ENCODE data around the gene TAS2R41. TPM values are rescaled to one million over a fixed set of nuclear protein-coding genes. Genes with fewer than 3 reads are reported as not detected.

Gene TAS2R41
- total RNA-seq, 1 experiment from 2014 or later, result not detected

- intact Hi-C loops (cut with micrococcal nuclease), result no loop called here
- POLR2A ChIA-PET (ENCODE audit: unreplicated experiment), result no interaction called here
- Histone ChIP-seq H3K9ac (ENCODE audit: low read length) (no peak overlapping the region), H2AFZ (ENCODE audit: low read length) (no peak overlapping the region), H3F3A (ENCODE audit: low read length, unreplicated experiment) (no peaks in the 10 kb centered on the region), H3K4me2 (ENCODE audit: low read length) (no peak overlapping the region), H3K27ac (ENCODE audit: low read length) (no peak overlapping the region), H3K4me1 (ENCODE audit: insufficient read depth, low read length) (peaks cover 3% of the 10 kb centered on the region; the same call in 1 of the 2 replicates), H3K27me3 (ENCODE audit: low read length) (no peaks in the 10 kb centered on the region), H3K36me3 (ENCODE audit: low read depth, low read length) (no peaks in the 10 kb centered on the region), H3K9me2 (replicated peaks; ENCODE audit: low read length) (no peaks in the 10 kb centered on the region), H3K9me3 (ENCODE audit: low read length) (no peaks in the 10 kb centered on the region), H4K20me1 (ENCODE audit: low read length) (no peaks in the 10 kb centered on the region), H3K4me3 (ENCODE audit: low read length) (no peak overlapping the region), H3K79me2 (ENCODE audit: low read length) (no peaks in the 10 kb centered on the region)
- no TSS peak for BruUV-seq (replicated peaks)
- no peak for DNase-seq
- CTCF ChIA-PET, result no interaction called here
- TF ChIP-seq EZH2 (IDR thresholded peaks at IDR 0.05; ENCODE audit: low read length, unreplicated experiment) (no peak), EZH2phosphoT487 (IDR thresholded peaks at IDR 0.05; ENCODE audit: borderline replicate concordance, low read length) (no peak)
- TF ChIP-seq, protein P1, sequence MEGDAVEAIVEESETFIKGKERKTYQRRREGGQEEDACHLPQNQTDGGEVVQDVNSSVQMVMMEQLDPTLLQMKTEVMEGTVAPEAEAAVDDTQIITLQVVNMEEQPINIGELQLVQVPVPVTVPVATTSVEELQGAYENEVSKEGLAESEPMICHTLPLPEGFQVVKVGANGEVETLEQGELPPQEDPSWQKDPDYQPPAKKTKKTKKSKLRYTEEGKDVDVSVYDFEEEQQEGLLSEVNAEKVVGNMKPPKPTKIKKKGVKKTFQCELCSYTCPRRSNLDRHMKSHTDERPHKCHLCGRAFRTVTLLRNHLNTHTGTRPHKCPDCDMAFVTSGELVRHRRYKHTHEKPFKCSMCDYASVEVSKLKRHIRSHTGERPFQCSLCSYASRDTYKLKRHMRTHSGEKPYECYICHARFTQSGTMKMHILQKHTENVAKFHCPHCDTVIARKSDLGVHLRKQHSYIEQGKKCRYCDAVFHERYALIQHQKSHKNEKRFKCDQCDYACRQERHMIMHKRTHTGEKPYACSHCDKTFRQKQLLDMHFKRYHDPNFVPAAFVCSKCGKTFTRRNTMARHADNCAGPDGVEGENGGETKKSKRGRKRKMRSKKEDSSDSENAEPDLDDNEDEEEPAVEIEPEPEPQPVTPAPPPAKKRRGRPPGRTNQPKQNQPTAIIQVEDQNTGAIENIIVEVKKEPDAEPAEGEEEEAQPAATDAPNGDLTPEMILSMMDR (conservative IDR thresholded peaks at IDR 0.05; ENCODE audit: low read depth, low read length), result no peak
- no peak for ATAC-seq
Observed at GRCh38 chr7:143511593-143512047, 33.9 kb downstream of the TAS2R41 start.

DNA sequence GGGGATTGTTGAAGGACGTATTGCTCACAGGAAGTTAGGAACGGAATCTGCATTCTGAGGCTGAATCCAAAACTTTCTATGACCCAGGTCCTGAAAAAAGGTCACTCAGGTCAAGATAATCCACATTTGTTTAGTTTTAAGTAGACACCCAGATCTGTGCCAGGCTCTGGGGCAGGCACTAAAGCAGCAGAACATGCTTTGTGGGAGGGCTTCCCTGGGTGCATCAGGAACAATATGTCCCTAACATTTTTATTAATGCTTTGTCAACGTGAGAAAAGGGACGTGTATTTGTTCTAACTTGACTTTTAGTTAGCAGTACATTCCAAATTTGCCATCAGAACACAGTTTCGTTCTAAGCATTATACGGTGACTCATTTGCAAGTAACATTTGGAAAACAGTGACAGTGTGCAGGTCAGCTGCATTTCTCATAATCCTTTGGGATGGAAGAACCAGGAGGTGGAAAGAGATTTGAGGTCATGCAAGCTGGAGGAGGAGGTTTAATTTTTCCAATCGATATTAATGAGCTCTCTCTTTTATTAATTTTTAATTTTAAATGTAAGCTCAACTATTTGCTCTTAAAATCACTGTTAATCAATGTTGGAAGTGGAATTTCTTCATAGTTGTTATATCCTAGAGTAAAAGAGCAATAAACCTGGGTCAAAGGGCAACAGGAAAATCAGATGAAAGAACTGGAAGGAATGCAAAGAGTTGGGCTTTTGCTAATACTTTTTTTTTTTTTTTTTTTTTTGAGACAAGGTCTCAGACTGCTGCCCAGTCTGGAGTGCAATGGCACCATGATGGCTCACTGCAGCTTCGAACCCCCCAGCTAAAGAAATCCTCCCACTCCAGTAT lies 35.0 kb downstream of the TAS2R41 start:
- ChIA-PET CTCF (no interaction called here), POLR2A (ENCODE audit: unreplicated experiment) (no interaction called here)
- no TSS peak for BruUV-seq (replicated peaks)
- H3K4me3 ChIP-seq (ENCODE audit: low read length), result no peak overlapping the region
- no peaks in the 10 kb centered on the region for H3F3A ChIP-seq (ENCODE audit: low read length, unreplicated experiment)
- TF ChIP-seq EZH2 (IDR thresholded peaks at IDR 0.05; ENCODE audit: low read length, unreplicated experiment), result no peak
- no peaks in the 10 kb centered on the region for H3K27me3 ChIP-seq (ENCODE audit: low read length)
- no peak overlapping the region for H3K9ac ChIP-seq (ENCODE audit: low read length)
- H3K9me2 ChIP-seq (replicated peaks; ENCODE audit: low read length), result no peaks in the 10 kb centered on the region
- no peaks in the 10 kb centered on the region for H3K79me2 ChIP-seq (ENCODE audit: low read length)
- H2AFZ ChIP-seq (ENCODE audit: low read length), result no peak overlapping the region
- intact Hi-C loops (cut with micrococcal nuclease), result no loop called here
- H3K27ac ChIP-seq (ENCODE audit: low read length), result no peak overlapping the region
- no peaks in the 10 kb centered on the region for H4K20me1 ChIP-seq (ENCODE audit: low read length)
- H3K9me3 ChIP-seq (ENCODE audit: low read length), result no peaks in the 10 kb centered on the region
- DNase-seq, result no peak
- H3K4me1 ChIP-seq (ENCODE audit: insufficient read depth, low read length), result peaks cover 3% of the 10 kb centered on the region; the same call in 1 of the 2 replicates
- peak; percentile 73 for ATAC-seq
- H3K36me3 ChIP-seq (ENCODE audit: low read depth, low read length), result no peaks in the 10 kb centered on the region
- no peak overlapping the region for H3K4me2 ChIP-seq (ENCODE audit: low read length)

DNA sequence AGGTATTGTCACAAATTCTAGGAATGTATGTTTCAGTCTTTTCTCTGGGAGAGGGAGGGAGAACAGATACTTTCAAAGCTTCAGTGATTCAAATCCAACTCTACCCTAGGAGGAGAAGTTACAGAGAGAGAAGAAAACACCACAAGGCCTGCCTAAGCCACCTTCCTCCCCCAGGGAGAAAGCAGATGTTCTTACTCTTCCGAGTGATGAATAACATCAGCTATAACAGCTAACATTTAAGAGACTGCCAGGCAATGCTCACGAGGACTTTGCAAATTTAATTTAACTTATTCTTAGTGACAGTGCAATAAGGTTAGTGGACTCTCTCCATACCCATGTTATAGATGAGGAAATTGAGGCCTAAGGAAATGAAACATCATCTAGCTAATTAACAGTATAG lies 36.8 kb downstream of the TAS2R41 start:
- CTCF ChIA-PET, result interaction anchor here (0.6 kb wide), 1 partner anchor 10 kb away, joined by 4 read pairs; no protein-coding TSS in a partner anchor
- ATAC-seq, result no peak

More for the DNA sequence above, 36.8 kb downstream of the TAS2R41 start:
- BruUV-seq (replicated peaks), result no TSS peak
- TF ChIP-seq, protein P1 (conservative IDR thresholded peaks at IDR 0.05; ENCODE audit: low read depth, low read length), result no peak
- no peak for TF ChIP-seq EZH2 (IDR thresholded peaks at IDR 0.05; ENCODE audit: low read length, unreplicated experiment)
- no peak for TF ChIP-seq EZH2phosphoT487 (IDR thresholded peaks at IDR 0.05; ENCODE audit: borderline replicate concordance, low read length)
- Histone ChIP-seq H3K79me2 (ENCODE audit: low read length) (no peaks in the 10 kb centered on the region), H3K4me3 (ENCODE audit: low read length) (no peak overlapping the region), H2AFZ (ENCODE audit: low read length) (no peak overlapping the region), H3K9me2 (replicated peaks; ENCODE audit: low read length) (no peaks in the 10 kb centered on the region), H3K4me2 (ENCODE audit: low read length) (no peak overlapping the region), H3K27ac (ENCODE audit: low read length) (no peak overlapping the region), H3K27me3 (ENCODE audit: low read length) (no peaks in the 10 kb centered on the region), H3K9me3 (ENCODE audit: low read length) (no peaks in the 10 kb centered on the region), H3K36me3 (ENCODE audit: low read depth, low read length) (no peaks in the 10 kb centered on the region), H3F3A (ENCODE audit: low read length, unreplicated experiment) (no peaks in the 10 kb centered on the region), H3K9ac (ENCODE audit: low read length) (no peak overlapping the region), H3K4me1 (ENCODE audit: insufficient read depth, low read length) (peaks cover 3% of the 10 kb centered on the region; the same call in 1 of the 2 replicates), H4K20me1 (ENCODE audit: low read length) (no peaks in the 10 kb centered on the region)
- intact Hi-C loops (cut with micrococcal nuclease), result no loop called here
- DNase-seq, result no peak
- POLR2A ChIA-PET (ENCODE audit: unreplicated experiment), result no interaction called here
